Transverse colon (tissue), 4 donors: ENCODE results near the gene PPP1CC. TPM values are rescaled to one million over a fixed set of nuclear protein-coding genes. Genes with fewer than 3 reads are reported as not detected.
"Not testable (repeated sequence)": the region's sequence is repeated elsewhere in the genome, so short reads cannot be mapped to it uniquely, and the experiment has no call there.

Source experiments
- DNase-seq: peaks from one replicate; pipeline ENCODE4 v3.0.0-alpha.2; 2019
- H3K27ac ChIP-seq, 4 donors: fragments of 200-600 bp; sonication (generic); 2 replicates each; pipeline ENCODE4 v1.5.1; 2016 to 2018; ENCODE audit warnings: inconsistent platforms in 4 of 4
- H3K27me3 ChIP-seq: fragments of 200-600 bp; sonication (generic); 2 replicates; pipeline ENCODE4 v1.5.1; 2017; ENCODE audit warnings: inconsistent platforms
- H3K36me3 ChIP-seq, 4 donors: fragments of 200-600 bp; sonication (generic); 2 replicates each; pipeline ENCODE4 v1.5.1; 2017 to 2019; ENCODE audit warnings: inconsistent platforms in 4 of 4
- H3K4me1 ChIP-seq, 4 donors: fragments of 200-600 bp; sonication (generic); 2 replicates each; pipeline ENCODE4 v1.5.1; 2017 to 2020; ENCODE audit warnings: inconsistent platforms in 4 of 4
- H3K4me3 ChIP-seq, 4 donors: fragments of 200-600 bp; sonication (generic); 1 replicate in 1 of 4; 2 replicates in 3 of 4; pipeline versions ENCODE4 v1.5.1 to v1.6.1; 2017 to 2019; ENCODE audit warnings: inconsistent platforms in 4 of 4
- H3K9me3 ChIP-seq, 2 donors: fragments of 200-600 bp; sonication (generic); 2 replicates each; pipeline ENCODE4 v1.5.1; 2017 to 2019; ENCODE audit warnings: inconsistent platforms in 2 of 2
- EP300 ChIP-seq: sonication (generic); formaldehyde crosslinking; IDR thresholded peaks from one replicate; pipeline ENCODE4 v1.6.1; 2017; ENCODE audit warnings: antibody characterized with exemption, low read depth
- POLR2A ChIP-seq: fragments of 450-650 bp; IDR thresholded peaks from one replicate; pipeline ENCODE4 v1.6.1; 2016; ENCODE audit warnings: antibody characterized with exemption, mild to moderate bottlenecking, moderate library complexity
- POLR2AphosphoS5 ChIP-seq, 3 donors: sonication (generic); formaldehyde crosslinking; IDR thresholded peaks; one replicate each; pipeline ENCODE4 v1.6.1; 2016; ENCODE audit warnings: antibody characterized with exemption in 3 of 3
- WGBS, 2 donors: methylation state at CpG; one replicate each; pipeline ENCODE4 v1.1.5; 2018; ENCODE audit warnings: low coverage in 1 of 2; 5-methylcytosine and 5-hydroxymethylcytosine counted together
- in situ Hi-C, 4 donors: fragments of 200-750 bp; cut with MboI; loops; one replicate each; pipeline versions ENCODE4 v1.15.0 to v1.15.1; 2017; ENCODE audit warnings: low sequenced_read_pairs in 3 of 4, low pct_ligation_motif_present in 1 of 4, low pct_unique_long_range_greater_than_20kb in 1 of 4
- intact Hi-C: fragments of 100-400 bp; cut with DNase I; formaldehyde crosslinking; loops from one replicate; pipeline ENCODE4 v1.15.1; 2023; ENCODE audit warnings: low total_unique reads
- total RNA-seq, 4 donors: library from RNA; depleted of rRNA; stranded (reverse); fragments of >200 nt; gene quantifications; one replicate each; pipeline ENCODE4 v1.1.0, GENCODE V29; 2016
- TF ChIP-seq, protein P1 (sequence below), 5 experiments: fragments of 200-600 bp in 3 of 5; fragments of 450-650 bp in 2 of 5; sonication (generic) in 3 of 5; IDR thresholded peaks; 1 replicate in 2 of 5; 2 replicates in 3 of 5; pipeline ENCODE4 v1.5.1; 2016 to 2017; ENCODE audit warnings: antibody characterized with exemption in 5 of 5, inconsistent platforms in 3 of 5, mild to moderate bottlenecking in 2 of 5, moderate library complexity in 1 of 5

Gene PPP1CC
- total RNA-seq, 4 donors from 2014 or later: 156 to 759 (median 244) TPM

DNA sequence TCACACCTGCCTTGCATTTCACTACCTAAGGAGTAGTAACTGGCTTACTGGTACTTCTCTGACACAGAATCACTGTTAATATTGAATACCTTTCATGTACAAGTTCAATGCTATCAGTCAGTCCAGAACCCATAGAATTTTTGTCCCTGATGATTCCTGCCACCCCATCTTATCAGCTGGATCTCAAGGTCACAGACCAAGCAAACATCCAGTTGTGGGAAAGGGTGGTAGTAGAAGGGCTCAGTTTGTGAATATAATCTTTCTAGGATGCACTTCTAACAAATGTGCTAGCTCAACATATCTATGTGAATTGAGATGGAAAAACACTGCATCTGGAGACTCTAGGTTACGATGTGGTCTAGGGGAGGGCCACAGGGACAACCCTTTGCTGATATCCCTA lies 14.1 kb downstream of the PPP1CC start:
- in situ Hi-C loops: loop anchor here in 1 of 4 donors (25.0 kb wide), 1 partner anchor 266 kb away; the partner anchor contains the start of genes ARPC3, FAM216A and GPN3
- H3K27ac ChIP-seq: no peak overlapping the region
- H3K4me3 ChIP-seq: no peak overlapping the region
- 86 to 91% methylated on average over 1 of the region's 1 CpG for WGBS, 2 donors
- TF ChIP-seq, protein P1, sequence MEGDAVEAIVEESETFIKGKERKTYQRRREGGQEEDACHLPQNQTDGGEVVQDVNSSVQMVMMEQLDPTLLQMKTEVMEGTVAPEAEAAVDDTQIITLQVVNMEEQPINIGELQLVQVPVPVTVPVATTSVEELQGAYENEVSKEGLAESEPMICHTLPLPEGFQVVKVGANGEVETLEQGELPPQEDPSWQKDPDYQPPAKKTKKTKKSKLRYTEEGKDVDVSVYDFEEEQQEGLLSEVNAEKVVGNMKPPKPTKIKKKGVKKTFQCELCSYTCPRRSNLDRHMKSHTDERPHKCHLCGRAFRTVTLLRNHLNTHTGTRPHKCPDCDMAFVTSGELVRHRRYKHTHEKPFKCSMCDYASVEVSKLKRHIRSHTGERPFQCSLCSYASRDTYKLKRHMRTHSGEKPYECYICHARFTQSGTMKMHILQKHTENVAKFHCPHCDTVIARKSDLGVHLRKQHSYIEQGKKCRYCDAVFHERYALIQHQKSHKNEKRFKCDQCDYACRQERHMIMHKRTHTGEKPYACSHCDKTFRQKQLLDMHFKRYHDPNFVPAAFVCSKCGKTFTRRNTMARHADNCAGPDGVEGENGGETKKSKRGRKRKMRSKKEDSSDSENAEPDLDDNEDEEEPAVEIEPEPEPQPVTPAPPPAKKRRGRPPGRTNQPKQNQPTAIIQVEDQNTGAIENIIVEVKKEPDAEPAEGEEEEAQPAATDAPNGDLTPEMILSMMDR (IDR thresholded peaks at IDR 0.05): no peak
- TF ChIP-seq EP300: no peak
- no peak for TF ChIP-seq POLR2AphosphoS5 (IDR thresholded peaks at IDR 0.05)
- no peak for TF ChIP-seq POLR2A
- H3K9me3 ChIP-seq: no peaks in the 10 kb centered on the region
- H3K27me3 ChIP-seq: no peaks in the 10 kb centered on the region
- peaks cover 9 to 33% (median 20%) of the 10 kb centered on the region in 4 donors for H3K4me1 ChIP-seq
- DNase-seq: no peak
- peaks cover 0 to 48% (median 26%) of the 10 kb centered on the region in 4 donors for H3K36me3 ChIP-seq
- intact Hi-C loops: no loop called here

DNA sequence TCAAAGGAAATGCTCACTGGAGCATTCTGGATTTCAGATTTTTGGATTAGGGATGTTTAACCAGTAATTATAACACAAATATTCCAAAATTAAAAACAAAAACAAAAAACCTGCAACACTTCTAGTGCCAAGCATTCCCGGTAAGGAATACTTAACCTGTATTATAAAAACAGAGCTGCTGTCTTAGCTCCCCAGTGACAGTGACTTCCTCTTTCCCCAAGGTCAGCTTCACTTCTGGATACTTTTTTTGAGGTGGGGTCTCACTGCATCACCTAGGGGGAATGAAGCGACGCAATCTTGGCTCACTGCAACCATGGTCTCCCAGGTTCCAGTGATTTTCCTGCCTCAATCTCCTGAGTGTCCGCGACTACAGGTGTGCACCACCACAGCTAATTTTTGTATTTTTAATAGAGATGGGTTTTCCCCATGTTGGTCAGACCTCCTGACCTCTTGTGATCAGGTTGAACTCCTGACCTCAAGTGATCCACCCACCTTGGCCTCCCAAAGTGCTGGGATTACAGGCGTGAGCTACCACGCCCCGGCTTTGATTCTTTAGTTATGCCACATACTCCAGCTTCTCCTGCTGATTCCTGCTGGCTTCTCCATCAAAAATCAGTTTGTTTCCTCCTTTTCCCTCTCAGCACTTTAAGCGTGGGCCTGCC lies 15.9 kb downstream of the PPP1CC start:
- Histone ChIP-seq H3K27me3 (no peaks in the 10 kb centered on the region), H3K36me3 (peaks cover 0 to 65% (median 35%) of the 10 kb centered on the region in 4 donors), H3K27ac (peak overlapping the region; percentile 4 to 31 (median 14)), H3K4me3 (no peak overlapping the region), H3K4me1 (peaks cover 0 to 17% (median 7%) of the 10 kb centered on the region in 4 donors), H3K9me3 (no peaks in the 10 kb centered on the region)
- intact Hi-C loops (no loop called here), in situ Hi-C loops (loop anchor here in 1 of 4 donors (25.0 kb wide), 1 partner anchor 265 kb away; the partner anchor contains the start of genes ARPC3, FAM216A and GPN3)
- 71 to 72% methylated on average over 4 to 9 of the region's 9 CpGs for WGBS, 2 donors
- TF ChIP-seq POLR2AphosphoS5 (IDR thresholded peaks at IDR 0.05) (no peak), EP300 (no peak), POLR2A (no peak)
- TF ChIP-seq, protein P1 (IDR thresholded peaks at IDR 0.05): no peak
- DNase-seq: no peak

DNA sequence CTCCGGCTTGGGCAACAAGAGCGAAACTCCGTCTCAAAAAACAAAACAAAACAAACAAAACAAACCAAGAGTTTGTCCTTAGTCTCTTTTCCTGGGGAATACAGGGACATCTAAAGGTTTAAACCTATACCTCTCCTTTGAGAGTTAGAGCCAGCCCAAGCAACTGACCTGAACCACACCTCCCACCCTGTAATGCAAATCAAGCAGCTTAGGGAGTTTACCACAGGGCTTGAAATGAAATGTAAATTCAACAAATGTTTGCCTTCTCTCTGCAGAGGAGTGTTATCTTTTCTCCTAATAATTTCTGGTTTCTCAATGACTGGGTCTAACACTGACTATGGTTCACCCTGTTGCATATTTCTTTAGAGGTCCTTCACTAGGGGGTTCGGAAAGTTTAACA lies 16.7 kb downstream of the PPP1CC start:
- no peak overlapping the region for H3K4me3 ChIP-seq
- in situ Hi-C loops: loop anchor here in 1 of 4 donors (25.0 kb wide), 1 partner anchor 264 kb away; the partner anchor contains the start of genes ARPC3, FAM216A and GPN3
- H3K36me3 ChIP-seq: peaks cover 0 to 73% (median 36%) of the 10 kb centered on the region in 4 donors
- intact Hi-C loops: no loop called here
- WGBS, 2 donors: 91 to 96% methylated on average over 4 of the region's 4 CpGs
- no peaks in the 10 kb centered on the region for H3K27me3 ChIP-seq
- no peaks in the 10 kb centered on the region for H3K9me3 ChIP-seq
- DNase-seq: no peak
- no peak overlapping the region for H3K27ac ChIP-seq
- H3K4me1 ChIP-seq: peaks cover 0 to 11% (median 6%) of the 10 kb centered on the region in 4 donors
- TF ChIP-seq POLR2AphosphoS5 (IDR thresholded peaks at IDR 0.05) (no peak), EP300 (no peak), POLR2A (no peak)
- TF ChIP-seq, protein P1 (IDR thresholded peaks at IDR 0.05): no peak

DNA sequence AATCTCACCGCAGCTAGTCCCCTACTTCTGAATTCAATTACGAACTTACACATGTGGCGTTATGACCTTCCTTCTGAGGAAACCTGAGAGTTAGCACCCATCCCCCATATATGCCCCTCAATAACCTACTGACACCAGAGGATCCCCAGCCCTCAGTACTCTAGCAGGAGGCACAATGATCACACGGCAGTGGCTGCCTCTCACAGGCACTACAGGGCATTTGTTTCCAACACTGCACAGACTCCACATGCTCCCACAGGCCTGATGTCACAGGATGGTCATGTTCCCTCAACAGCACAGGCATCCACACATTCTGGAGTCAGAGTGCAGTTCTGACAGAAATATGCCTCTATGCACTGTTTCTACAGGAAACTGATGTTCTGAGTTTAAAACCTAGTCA lies 17.4 kb downstream of the PPP1CC start:
- Histone ChIP-seq H3K4me3 (no peak overlapping the region), H3K27ac (no peak overlapping the region), H3K36me3 (peaks cover 0 to 78% (median 39%) of the 10 kb centered on the region in 4 donors), H3K9me3 (no peaks in the 10 kb centered on the region), H3K27me3 (no peaks in the 10 kb centered on the region), H3K4me1 (peaks cover 0 to 11% (median 6%) of the 10 kb centered on the region in 4 donors)
- intact Hi-C loops: no loop called here
- 80 to 92% methylated on average over 1 to 4 of the region's 4 CpGs for WGBS, 2 donors
- in situ Hi-C loops: loop anchor here in 1 of 4 donors (25.0 kb wide), 1 partner anchor 263 kb away; the partner anchor contains the start of genes ARPC3, FAM216A and GPN3
- TF ChIP-seq POLR2A: no peak
- TF ChIP-seq EP300: no peak
- TF ChIP-seq, protein P1 (IDR thresholded peaks at IDR 0.05): no peak
- no peak for DNase-seq

DNA sequence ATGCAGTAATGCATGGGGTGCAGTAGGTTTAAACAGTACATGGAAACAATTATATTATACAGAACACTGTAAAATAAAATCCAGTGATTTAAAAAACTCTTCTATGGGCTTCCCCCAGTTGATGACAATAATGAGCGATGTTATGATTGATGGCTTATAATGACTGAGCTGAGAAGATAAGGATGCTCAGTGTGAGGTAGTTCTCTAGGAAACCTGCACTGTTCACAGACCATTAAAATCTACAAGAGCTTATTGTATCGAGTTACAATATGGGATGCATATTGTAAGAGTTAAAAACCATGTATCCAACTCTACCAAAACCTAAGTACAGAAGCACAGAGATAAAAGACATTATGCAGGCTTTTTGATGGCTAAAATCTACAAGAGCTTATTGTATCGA lies 19.8 kb downstream of the PPP1CC start:
- Histone ChIP-seq H3K36me3 (peaks cover 0 to 81% (median 32%) of the 10 kb centered on the region in 4 donors), H3K4me1 (peaks cover 0 to 11% (median 4%) of the 10 kb centered on the region in 4 donors)
- WGBS, 2 donors: 82 to 83% methylated on average over 2 to 3 of the region's 3 CpGs
- H3K4me3 ChIP-seq, DNase-seq, H3K27me3 ChIP-seq, H3K27ac ChIP-seq, H3K9me3 ChIP-seq, intact Hi-C loops: not testable (repeated sequence)
- in situ Hi-C loops: loop anchor here in 2 of 4 donors (25.0 kb wide), 2 partner anchors 114 to 211 kb away; partner anchors contain the start of genes CCDC63 (in 1 of the 2), RAD9B (in 1 of the 2) and VPS29 (in 1 of the 2)
